ENCODE results near the gene DCDC2C. TPM values are rescaled to one million over a fixed set of nuclear protein-coding genes. Genes with fewer than 3 reads are reported as not detected.

Gene DCDC2C
- total and polyA plus RNA-seq, 2 donors (not counting 1 experiment from before 2014, with no cell fraction given) = not detected

GRCh38 chr2:3665886-3666612 is 37.3 kb upstream of the DCDC2C start:
- no peaks in the 10 kb centered on the region for H3K27me3 ChIP-seq (ENCODE audit: control insufficient read depth, insufficient read depth, low read length)
- H3K9me3 ChIP-seq (ENCODE audit: control insufficient read depth, insufficient read depth, low read depth, low read length) = no peaks in the 10 kb centered on the region
- H3K4me1 ChIP-seq (ENCODE audit: control insufficient read depth, extremely low read depth, insufficient read depth, low read length) = no peaks in the 10 kb centered on the region
- DNase-seq (ENCODE audit: low read depth in 2 of 2) = no peak
- no peak overlapping the region for H3K9ac ChIP-seq (ENCODE audit: insufficient read depth, low read length)
- no peaks in the 10 kb centered on the region for H3K79me2 ChIP-seq (ENCODE audit: control insufficient read depth, insufficient read depth, low read length)
- no peak overlapping the region for H3K27ac ChIP-seq (ENCODE audit: insufficient read depth, low read length)
- H2AFZ ChIP-seq (ENCODE audit: low read length) = no peak overlapping the region
- H3K4me2 ChIP-seq (ENCODE audit: extremely low read depth, insufficient read depth, low read length) = no peak overlapping the region
- no peaks in the 10 kb centered on the region for H3K36me3 ChIP-seq (ENCODE audit: control insufficient read depth, insufficient read depth, low read length)
- no peaks in the 10 kb centered on the region for H4K20me1 ChIP-seq (ENCODE audit: control insufficient read depth, extremely low read depth, insufficient read depth, low read length)
- H3K4me3 ChIP-seq (replicated peaks in 1 of 4; ENCODE audit: control extremely low read depth in 1 of 4, insufficient read depth in 1 of 4, low read depth in 3 of 4, low read length in 4 of 4) = no peak overlapping the region
- TF ChIP-seq CTCF (conservative IDR thresholded peaks at IDR 0.05 in 1 of 2, IDR thresholded peaks at IDR 0.05 in 1 of 2; ENCODE audit: low read depth in 1 of 2, low read length in 2 of 2) = no peak
- no peak for TF ChIP-seq EZH2 (IDR thresholded peaks at IDR 0.05; ENCODE audit: low read length, missing control alignments)

- Histone ChIP-seq H3K9me3 (ENCODE audit: control insufficient read depth, insufficient read depth, low read depth, low read length) (no peaks in the 10 kb centered on the region), H3K27ac (ENCODE audit: insufficient read depth, low read length) (no peak overlapping the region), H4K20me1 (ENCODE audit: control insufficient read depth, extremely low read depth, insufficient read depth, low read length) (no peaks in the 10 kb centered on the region), H2AFZ (ENCODE audit: low read length) (no peak overlapping the region), H3K4me2 (ENCODE audit: extremely low read depth, insufficient read depth, low read length) (no peak overlapping the region), H3K9ac (ENCODE audit: insufficient read depth, low read length) (no peak overlapping the region), H3K27me3 (ENCODE audit: control insufficient read depth, insufficient read depth, low read length) (no peaks in the 10 kb centered on the region), H3K4me1 (ENCODE audit: control insufficient read depth, extremely low read depth, insufficient read depth, low read length) (no peaks in the 10 kb centered on the region), H3K79me2 (ENCODE audit: control insufficient read depth, insufficient read depth, low read length) (no peaks in the 10 kb centered on the region), H3K36me3 (ENCODE audit: control insufficient read depth, insufficient read depth, low read length) (no peaks in the 10 kb centered on the region), H3K4me3 (replicated peaks in 1 of 4; ENCODE audit: control extremely low read depth in 1 of 4, insufficient read depth in 1 of 4, low read depth in 3 of 4, low read length in 4 of 4) (no peak overlapping the region)
- DNase-seq (ENCODE audit: low read depth in 2 of 2) = no peak
- TF ChIP-seq EZH2 (IDR thresholded peaks at IDR 0.05; ENCODE audit: low read length, missing control alignments) (no peak), CTCF (conservative IDR thresholded peaks at IDR 0.05 in 1 of 2, IDR thresholded peaks at IDR 0.05 in 1 of 2; ENCODE audit: low read depth in 1 of 2, low read length in 2 of 2) (no peak)
These were observed 36.8 kb upstream of the DCDC2C start for GRCh38 chr2:3666613-3666975.

DNA sequence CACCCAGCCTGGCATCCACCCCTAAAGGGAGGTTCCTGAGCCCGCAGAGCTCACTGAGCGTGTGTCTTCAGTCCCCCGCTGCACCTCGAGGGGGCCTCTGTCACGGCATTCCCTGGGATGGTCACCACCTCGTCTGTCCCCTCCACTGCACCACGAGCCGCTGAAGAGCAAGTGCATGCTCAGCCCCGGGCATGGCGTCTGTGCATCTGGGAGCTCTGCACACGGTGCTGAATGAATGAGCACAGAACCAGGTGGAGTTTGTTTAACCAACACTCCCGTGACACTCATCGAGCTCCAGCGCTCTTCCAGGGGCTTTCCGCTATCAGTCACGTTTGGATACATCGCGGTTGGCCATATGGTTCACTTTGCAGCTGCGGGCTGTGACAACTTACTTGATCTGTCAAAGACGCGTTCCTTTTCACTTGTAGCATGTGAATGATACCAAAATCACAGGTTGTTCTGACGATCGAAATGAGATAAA is 36.2 kb upstream of the DCDC2C start:
- TF ChIP-seq CTCF (conservative IDR thresholded peaks at IDR 0.05 in 1 of 2, IDR thresholded peaks at IDR 0.05 in 1 of 2; ENCODE audit: low read depth in 1 of 2, low read length in 2 of 2) (no peak), EZH2 (IDR thresholded peaks at IDR 0.05; ENCODE audit: low read length, missing control alignments) (no peak)
- Histone ChIP-seq H2AFZ (ENCODE audit: low read length) (peak overlapping the region; percentile 62), H3K36me3 (ENCODE audit: control insufficient read depth, insufficient read depth, low read length) (no peaks in the 10 kb centered on the region), H3K79me2 (ENCODE audit: control insufficient read depth, insufficient read depth, low read length) (no peaks in the 10 kb centered on the region), H3K4me3 (replicated peaks in 1 of 4; ENCODE audit: control extremely low read depth in 1 of 4, insufficient read depth in 1 of 4, low read depth in 3 of 4, low read length in 4 of 4) (peak overlapping the region; percentile 2 to 54 (median 40)), H3K27me3 (ENCODE audit: control insufficient read depth, insufficient read depth, low read length) (no peaks in the 10 kb centered on the region), H3K4me1 (ENCODE audit: control insufficient read depth, extremely low read depth, insufficient read depth, low read length) (no peaks in the 10 kb centered on the region), H4K20me1 (ENCODE audit: control insufficient read depth, extremely low read depth, insufficient read depth, low read length) (no peaks in the 10 kb centered on the region), H3K9ac (ENCODE audit: insufficient read depth, low read length) (peak overlapping the region; percentile 7), H3K4me2 (ENCODE audit: extremely low read depth, insufficient read depth, low read length) (peak overlapping the region; percentile 86), H3K27ac (ENCODE audit: insufficient read depth, low read length) (no peak overlapping the region), H3K9me3 (ENCODE audit: control insufficient read depth, insufficient read depth, low read depth, low read length) (no peaks in the 10 kb centered on the region)
- peak in 1 of 2 donors; percentile 70 for DNase-seq (ENCODE audit: low read depth in 2 of 2)

Data from fibroblast of lung (primary cell).